Measurements from ENCODE around the gene TTC32.

DNA sequence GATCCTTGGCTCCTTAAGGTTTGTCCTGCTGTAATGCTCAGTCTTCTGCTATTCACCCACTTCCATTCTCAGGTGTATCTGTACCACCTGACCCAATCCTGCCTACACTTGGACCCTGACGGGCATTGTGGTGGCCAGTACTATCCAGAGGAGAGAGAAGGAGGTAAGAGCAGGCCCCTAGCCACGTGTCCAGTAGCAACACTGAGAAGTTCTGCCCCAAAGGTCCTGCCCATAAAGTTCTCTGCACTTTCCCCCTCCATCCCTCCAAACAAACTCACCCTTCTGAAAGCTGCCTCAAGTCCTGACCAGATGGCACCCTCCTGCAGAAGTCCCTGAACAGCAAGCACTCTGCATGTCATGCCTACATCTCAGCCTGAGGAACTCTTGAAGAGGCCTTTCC is 18.3 kb downstream of the TTC32 start:
- TF ChIP-seq FOS (IDR thresholded peaks at IDR 0.05; ENCODE audit: low read depth, low read length), result no peak
- TF ChIP-seq RAD21 (IDR thresholded peaks at IDR 0.05; ENCODE audit: low read length), result no peak

Data from IMR-90 (cell line).